Measurements from ENCODE around the gene SPTBN1. TPM values are rescaled to one million over a fixed set of nuclear protein-coding genes. Genes with fewer than 3 reads are reported as not detected.
A peak's percentile ranks its signal among the peaks of the same experiment; 100 is the strongest.

Gene SPTBN1
- total RNA-seq, 4 donors from 2014 or later, result 65.0 to 217 (median 85.3) TPM

DNA sequence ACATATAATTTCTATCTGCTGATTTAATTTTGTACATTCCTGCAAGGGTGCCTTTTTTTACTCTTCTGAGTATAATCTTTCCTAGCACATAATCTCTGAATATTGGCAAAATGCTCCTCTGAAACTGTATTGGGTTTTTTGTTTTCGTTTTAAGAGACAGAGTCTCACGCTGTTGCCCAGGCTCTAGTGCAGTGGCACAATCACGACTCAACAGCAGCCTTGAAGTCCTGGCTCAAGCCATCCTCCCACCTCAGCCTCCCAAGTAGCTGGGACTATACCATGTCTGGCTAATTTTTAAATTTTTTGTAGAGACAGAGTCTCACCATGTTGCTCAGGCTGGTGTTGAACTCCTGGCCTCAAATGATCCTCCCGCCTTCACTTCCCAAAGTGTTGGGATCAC lies 104.9 kb downstream of the SPTBN1 start:
- Histone ChIP-seq H3K36me3 (no peaks in the 10 kb centered on the region), H3K4me1 (peaks cover 17 to 80% (median 43%) of the 10 kb centered on the region in 3 donors), H3K9me3 (no peaks in the 10 kb centered on the region), H3K27ac (peak overlapping the region; percentile 88 to 98 (median 96)), H3K27me3 (no peaks in the 10 kb centered on the region), H3K4me3 (peak overlapping the region in 3 of 4 donors; percentile 66 to 74 (median 71))
- WGBS, 2 donors, result 48 to 62% methylated on average over 3 of the region's 4 CpGs
- intact Hi-C loops (cut with DNase I), result no loop called here
- no peak for DNase-seq
- no peak for TF ChIP-seq CTCF (IDR thresholded peaks at IDR 0.05)
- no peak for TF ChIP-seq POLR2A (IDR thresholded peaks at IDR 0.05)

DNA sequence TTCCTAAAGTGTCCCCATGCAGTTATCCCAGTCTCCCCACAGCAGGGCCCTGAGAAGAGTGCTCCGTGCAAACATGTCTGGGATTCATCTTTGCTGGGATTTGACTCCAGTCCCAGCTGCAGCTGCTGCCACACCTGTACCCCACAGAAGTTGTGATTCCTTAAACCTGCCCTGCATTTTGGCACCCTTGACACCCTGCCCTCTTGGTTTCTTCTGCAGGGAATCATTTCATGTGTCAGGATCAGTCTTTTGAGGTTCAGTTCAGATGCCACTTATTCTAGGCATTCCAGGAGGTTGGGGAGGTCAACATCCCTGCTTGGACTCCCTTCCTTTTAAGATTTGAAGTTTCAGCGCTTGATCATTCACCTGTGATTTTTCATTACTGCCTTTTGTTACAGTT lies 108.3 kb downstream of the SPTBN1 start:
- no peak for DNase-seq
- Histone ChIP-seq H3K4me1 (peaks cover 19 to 72% (median 29%) of the 10 kb centered on the region in 3 donors), H3K27me3 (no peaks in the 10 kb centered on the region), H3K4me3 (no peak overlapping the region), H3K9me3 (no peaks in the 10 kb centered on the region), H3K27ac (no peak overlapping the region), H3K36me3 (peaks cover 0 to 6% (median 0%) of the 10 kb centered on the region in 3 donors)
- TF ChIP-seq POLR2A (IDR thresholded peaks at IDR 0.05), result no peak
- TF ChIP-seq CTCF (IDR thresholded peaks at IDR 0.05), result no peak
- intact Hi-C loops (cut with DNase I), result no loop called here
- WGBS, 2 donors, result 72 to 95% methylated on average over 1 to 2 of the region's 2 CpGs

DNA sequence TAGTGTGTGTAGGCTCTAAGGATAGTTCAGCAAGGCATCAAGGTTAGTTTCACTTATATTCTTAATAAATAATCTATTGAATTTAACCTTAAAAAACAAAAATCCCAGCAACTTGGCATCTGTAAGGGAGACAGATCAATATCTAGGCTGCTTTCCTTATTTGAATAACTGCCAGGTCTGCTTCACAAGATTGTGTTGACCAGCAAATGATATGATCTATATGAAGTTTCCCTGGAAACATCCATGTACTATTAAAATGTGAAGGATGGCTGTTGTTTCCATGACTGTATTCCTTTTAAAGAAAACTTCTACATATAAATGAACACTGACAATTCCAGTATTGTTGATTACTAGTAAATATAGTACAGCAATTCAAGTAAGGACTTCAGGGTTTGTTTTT lies 109.4 kb downstream of the SPTBN1 start:
- DNase-seq, result no peak
- Histone ChIP-seq H3K27ac (no peak overlapping the region), H3K9me3 (no peaks in the 10 kb centered on the region), H3K27me3 (no peaks in the 10 kb centered on the region), H3K36me3 (peaks cover 0 to 6% (median 0%) of the 10 kb centered on the region in 3 donors), H3K4me3 (no peak overlapping the region), H3K4me1 (peaks cover 28 to 74% (median 39%) of the 10 kb centered on the region in 3 donors)
- intact Hi-C loops (cut with DNase I), result no loop called here
- TF ChIP-seq POLR2A (IDR thresholded peaks at IDR 0.05), result no peak
- TF ChIP-seq CTCF (IDR thresholded peaks at IDR 0.05), result no peak

DNA sequence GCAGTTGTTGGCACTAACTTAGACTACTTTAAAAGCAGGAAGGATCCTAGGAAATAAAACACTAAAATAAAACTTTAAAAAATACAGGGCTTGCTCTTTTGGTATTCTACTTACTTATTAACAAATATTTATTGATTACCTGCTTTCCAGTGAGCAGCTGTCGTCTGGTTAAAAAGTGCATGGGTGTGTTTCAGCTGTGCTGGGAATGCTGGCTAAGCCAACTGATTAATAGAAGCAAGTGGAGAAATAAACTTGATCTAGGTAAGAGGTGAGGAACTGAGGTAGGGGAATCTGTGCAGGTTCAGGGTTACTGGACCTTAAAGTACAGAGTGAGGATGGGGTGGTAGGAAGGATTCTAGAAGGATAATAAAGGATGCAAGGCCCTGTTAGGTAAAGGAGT lies 110.8 kb downstream of the SPTBN1 start:
- 84 to 88% methylated on average over 1 of the region's 1 CpG for WGBS, 2 donors
- H3K36me3 ChIP-seq, result peaks cover 0 to 6% (median 0%) of the 10 kb centered on the region in 3 donors
- no peak for DNase-seq
- H3K27me3 ChIP-seq, result no peaks in the 10 kb centered on the region
- TF ChIP-seq POLR2A (IDR thresholded peaks at IDR 0.05), result no peak
- TF ChIP-seq CTCF (IDR thresholded peaks at IDR 0.05), result no peak
- no peak overlapping the region for H3K4me3 ChIP-seq
- H3K27ac ChIP-seq, result no peak overlapping the region
- H3K9me3 ChIP-seq, result no peaks in the 10 kb centered on the region
- intact Hi-C loops (cut with DNase I), result no loop called here
- H3K4me1 ChIP-seq, result peaks cover 31 to 74% (median 43%) of the 10 kb centered on the region in 3 donors

GRCh38 chr2:54568876-54569321 lies 112.8 kb downstream of the SPTBN1 start:
- peaks cover 0 to 6% (median 0%) of the 10 kb centered on the region in 3 donors for H3K36me3 ChIP-seq
- H3K27me3 ChIP-seq, result no peaks in the 10 kb centered on the region
- H3K4me3 ChIP-seq, result peak overlapping the region in 1 of 4 donors; percentile 18
- no peaks in the 10 kb centered on the region for H3K9me3 ChIP-seq
- no peak for DNase-seq
- 34 to 39% methylated on average over 5 of the region's 5 CpGs for WGBS, 2 donors
- intact Hi-C loops (cut with DNase I), result no loop called here
- H3K27ac ChIP-seq, result peak overlapping the region; percentile 38 to 86 (median 85)
- no peak for TF ChIP-seq POLR2A (IDR thresholded peaks at IDR 0.05)
- TF ChIP-seq CTCF (IDR thresholded peaks at IDR 0.05), result no peak
- H3K4me1 ChIP-seq, result peaks cover 48 to 80% (median 61%) of the 10 kb centered on the region in 3 donors
